PC-9 (cell line): Measurements from ENCODE around the gene TRABD2B. TPM values are rescaled to one million over a fixed set of nuclear protein-coding genes. Genes with fewer than 3 reads are reported as not detected.

Experiments used
- BruUV-seq: library from RNA; stranded (reverse); fragments of 400-500 nt; replicated peaks from 2 replicates; lab custom pipeline; 2021; lab: Mats Ljungman, UMichigan
- CTCF ChIA-PET: fragments of 300-600 bp; sonication (Branson Sonifier 250); formaldehyde crosslinking; loops from one replicate; lab custom pipeline; 2022; ENCODE audit warnings: antibody characterized with exemption; lab: Charles Lee
- POLR2A ChIA-PET: fragments of 300-600 bp; sonication (Branson Sonifier 250); formaldehyde crosslinking; loops from one replicate; lab custom pipeline; 2022; ENCODE audit warnings: antibody characterized with exemption; ENCODE audit not compliant: unreplicated experiment; lab: Charles Lee
- DNase-seq, 2 experiments: peaks; one replicate each; pipeline versions ENCODE4 v3.0.0 to v3.0.0-alpha.2; 2015 to 2022; ENCODE audit warnings: mixed read lengths in 1 of 2
- H2AFZ ChIP-seq: fragments of 200-600 bp; sonication (generic); 2 replicates; pipeline ENCODE4 v1.8.1; 2017; ENCODE audit warnings: antibody characterized with exemption
- H3F3A ChIP-seq: fragments of 200-600 bp; sonication (generic); 2 replicates; pipeline ENCODE4 v1.8.1; 2017; ENCODE audit warnings: antibody characterized with exemption, mild to moderate bottlenecking, low read depth; ENCODE audit not compliant: insufficient read depth
- H3K27ac ChIP-seq: fragments of 200-600 bp; sonication (generic); 2 replicates; pipeline ENCODE4 v1.6.1; 2016; ENCODE audit warnings: mixed run types
- H3K27me3 ChIP-seq: fragments of 200-600 bp; sonication (generic); 2 replicates; pipeline ENCODE4 v1.6.1; 2016; ENCODE audit warnings: low read depth, mixed run types; ENCODE audit not compliant: insufficient read depth
- H3K36me3 ChIP-seq: fragments of 200-600 bp; sonication (generic); 2 replicates; pipeline ENCODE4 v1.6.1; 2016; ENCODE audit warnings: low read depth, mixed run types
- H3K4me1 ChIP-seq: fragments of 200-600 bp; sonication (generic); replicated peaks from 2 replicates; pipeline ENCODE4 v1.6.1; 2016; ENCODE audit warnings: mixed run types; ENCODE audit not compliant: insufficient read depth
- H3K4me2 ChIP-seq: fragments of 200-600 bp; sonication (generic); 2 replicates; pipeline ENCODE4 v1.6.1; 2017; ENCODE audit warnings: mixed run types
- H3K4me3 ChIP-seq: fragments of 200-600 bp; sonication (generic); 2 replicates; pipeline ENCODE4 v1.6.1; 2016; ENCODE audit warnings: mixed run types
- H3K79me2 ChIP-seq: fragments of 200-600 bp; sonication (generic); 2 replicates; pipeline ENCODE4 v1.6.1; 2017; ENCODE audit warnings: low read depth, mixed run types
- H3K9me2 ChIP-seq: fragments of 200-600 bp; sonication (generic); 2 replicates; pipeline ENCODE4 v1.8.1; 2017; ENCODE audit warnings: mild to moderate bottlenecking; ENCODE audit not compliant: insufficient read depth
- H3K9me3 ChIP-seq: fragments of 200-600 bp; sonication (generic); 2 replicates; pipeline ENCODE4 v1.8.1; 2016; ENCODE audit warnings: low read depth; ENCODE audit not compliant: insufficient read depth
- H4K20me1 ChIP-seq: fragments of 200-600 bp; sonication (generic); 2 replicates; pipeline ENCODE4 v1.8.1; 2017; ENCODE audit not compliant: insufficient read depth
- EZH2 ChIP-seq: fragments of 200-600 bp; sonication (generic); IDR thresholded peaks from 2 replicates; pipeline ENCODE4 v1.8.0; 2017; ENCODE audit warnings: antibody characterized with exemption, low read depth
- intact Hi-C: fragments of 100-400 bp; cut with micrococcal nuclease; formaldehyde crosslinking; loops from one replicate; pipeline ENCODE4 v1.10.0; 2022; ENCODE audit not compliant: unreplicated experiment
- total RNA-seq: library from RNA; stranded (reverse); gene quantifications from 2 replicates; pipeline ENCODE4 v1.2.3, GENCODE V29; 2021
- TF ChIP-seq, protein P1 (sequence below): fragments of 200-600 bp; sonication (generic); conservative IDR thresholded peaks from 2 replicates; pipeline ENCODE4 v1.6.1; 2017; ENCODE audit warnings: mixed run types, antibody characterized with exemption, mild to moderate bottlenecking, moderate library complexity

Gene TRABD2B
- total RNA-seq, 1 experiment from 2014 or later, result not detected

DNA sequence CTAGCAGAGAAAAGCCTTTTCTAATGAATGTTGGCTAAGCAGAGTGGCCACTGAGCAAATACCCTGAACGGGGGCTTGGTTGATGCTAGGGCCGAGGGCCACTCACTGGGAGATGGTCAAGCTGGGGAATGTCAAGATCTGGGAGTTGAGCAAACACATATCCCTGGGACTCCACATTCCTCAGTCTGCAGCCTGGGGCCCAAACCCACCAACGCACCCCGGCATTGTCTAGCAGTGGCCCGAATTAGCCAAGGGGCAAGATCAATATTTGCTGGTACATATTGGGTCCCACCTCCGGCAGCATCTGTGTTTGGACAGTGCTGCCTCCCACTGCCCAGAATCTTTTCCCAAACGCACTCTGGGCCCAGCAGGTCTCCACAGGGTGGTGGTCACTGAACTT lies 144.1 kb downstream of the TRABD2B start:
- BruUV-seq, result no TSS peak
- intact Hi-C loops, result no loop called here
- Histone ChIP-seq H3K79me2 (no peaks in the 10 kb centered on the region), H3K4me2 (no peak overlapping the region), H3K9me3 (no peaks in the 10 kb centered on the region), H3K27me3 (no peaks in the 10 kb centered on the region), H3K36me3 (no peaks in the 10 kb centered on the region), H3K9me2 (no peaks in the 10 kb centered on the region), H3K4me1 (no peaks in the 10 kb centered on the region), H3F3A (no peaks in the 10 kb centered on the region), H4K20me1 (no peaks in the 10 kb centered on the region), H3K27ac (no peak overlapping the region), H3K4me3 (no peak overlapping the region), H2AFZ (no peak overlapping the region)
- TF ChIP-seq, protein P1, sequence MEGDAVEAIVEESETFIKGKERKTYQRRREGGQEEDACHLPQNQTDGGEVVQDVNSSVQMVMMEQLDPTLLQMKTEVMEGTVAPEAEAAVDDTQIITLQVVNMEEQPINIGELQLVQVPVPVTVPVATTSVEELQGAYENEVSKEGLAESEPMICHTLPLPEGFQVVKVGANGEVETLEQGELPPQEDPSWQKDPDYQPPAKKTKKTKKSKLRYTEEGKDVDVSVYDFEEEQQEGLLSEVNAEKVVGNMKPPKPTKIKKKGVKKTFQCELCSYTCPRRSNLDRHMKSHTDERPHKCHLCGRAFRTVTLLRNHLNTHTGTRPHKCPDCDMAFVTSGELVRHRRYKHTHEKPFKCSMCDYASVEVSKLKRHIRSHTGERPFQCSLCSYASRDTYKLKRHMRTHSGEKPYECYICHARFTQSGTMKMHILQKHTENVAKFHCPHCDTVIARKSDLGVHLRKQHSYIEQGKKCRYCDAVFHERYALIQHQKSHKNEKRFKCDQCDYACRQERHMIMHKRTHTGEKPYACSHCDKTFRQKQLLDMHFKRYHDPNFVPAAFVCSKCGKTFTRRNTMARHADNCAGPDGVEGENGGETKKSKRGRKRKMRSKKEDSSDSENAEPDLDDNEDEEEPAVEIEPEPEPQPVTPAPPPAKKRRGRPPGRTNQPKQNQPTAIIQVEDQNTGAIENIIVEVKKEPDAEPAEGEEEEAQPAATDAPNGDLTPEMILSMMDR, result no peak
- no peak for TF ChIP-seq EZH2
- ChIA-PET POLR2A (no interaction called here), CTCF (no interaction called here)
- no peak for DNase-seq

DNA sequence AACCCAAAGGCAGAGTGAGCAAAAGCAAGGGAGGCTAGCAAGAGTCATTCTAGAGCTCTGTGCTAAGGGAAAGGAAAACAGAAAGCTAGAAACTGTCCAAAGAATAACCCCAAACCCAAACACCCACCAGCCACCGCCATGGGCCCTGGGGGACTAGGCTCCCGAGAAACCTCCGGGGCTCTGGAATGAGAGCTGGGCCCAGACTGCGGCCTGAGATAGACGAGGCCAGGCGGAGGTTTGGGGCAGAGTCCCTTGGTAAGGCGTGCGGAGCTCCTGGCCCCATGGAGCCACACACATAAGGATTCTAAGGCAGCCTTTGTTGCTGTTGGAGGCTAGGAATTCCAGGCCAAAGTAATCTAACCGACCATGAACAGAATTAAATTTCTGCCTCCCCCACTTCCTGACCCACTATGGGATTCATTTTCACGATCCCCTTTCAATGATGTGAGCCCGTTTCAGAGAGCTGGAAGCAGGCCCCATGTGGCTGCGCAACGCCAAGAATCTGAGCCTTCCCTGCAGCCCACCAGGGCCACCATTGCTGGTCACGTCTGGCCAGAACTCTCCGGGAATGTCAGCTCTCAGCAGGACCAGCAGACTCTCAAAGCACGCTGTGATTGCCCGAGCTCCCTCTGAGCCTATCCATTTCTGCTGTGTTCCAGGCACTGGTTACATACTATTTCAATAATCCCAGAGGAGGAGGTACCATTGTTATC lies 145.0 kb downstream of the TRABD2B start:
- no peak for DNase-seq
- Histone ChIP-seq H3K27me3 (no peaks in the 10 kb centered on the region), H3K79me2 (no peaks in the 10 kb centered on the region), H3K9me2 (no peaks in the 10 kb centered on the region), H3K4me3 (no peak overlapping the region), H3K4me1 (no peaks in the 10 kb centered on the region), H3K27ac (no peak overlapping the region), H3K36me3 (no peaks in the 10 kb centered on the region), H3K9me3 (no peaks in the 10 kb centered on the region), H3F3A (no peaks in the 10 kb centered on the region), H2AFZ (no peak overlapping the region), H3K4me2 (no peak overlapping the region), H4K20me1 (no peaks in the 10 kb centered on the region)
- no peak for TF ChIP-seq EZH2
- TF ChIP-seq, protein P1, result no peak
- BruUV-seq, result no TSS peak
- intact Hi-C loops, result no loop called here
- POLR2A ChIA-PET, result no interaction called here
- CTCF ChIA-PET, result no interaction called here

DNA sequence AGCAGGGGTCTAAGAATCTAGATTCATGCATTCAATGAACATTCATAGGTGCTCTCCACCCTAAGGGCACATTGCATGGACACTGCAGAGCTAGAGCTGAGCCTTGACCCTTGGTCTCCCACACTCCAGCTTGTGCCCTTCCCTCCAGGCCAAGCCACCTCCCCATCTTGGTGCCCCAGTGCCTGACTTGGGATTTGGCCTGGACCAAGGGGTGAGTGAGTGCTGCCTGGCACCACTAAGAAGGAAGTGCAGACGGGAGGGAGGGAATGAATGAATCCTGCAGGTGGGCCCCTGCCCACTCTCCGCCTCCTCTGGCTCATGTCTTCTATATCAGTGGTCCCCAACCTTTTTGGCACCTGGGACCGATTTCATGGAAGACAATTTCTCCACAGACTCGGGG lies 146.7 kb downstream of the TRABD2B start:
- CTCF ChIA-PET, result no interaction called here
- no peak for TF ChIP-seq EZH2
- TF ChIP-seq, protein P1, result no peak
- Histone ChIP-seq H3F3A (no peaks in the 10 kb centered on the region), H3K4me1 (no peaks in the 10 kb centered on the region), H4K20me1 (no peaks in the 10 kb centered on the region), H3K4me3 (no peak overlapping the region), H3K4me2 (no peak overlapping the region), H3K9me2 (no peaks in the 10 kb centered on the region), H3K79me2 (no peaks in the 10 kb centered on the region), H3K27ac (no peak overlapping the region), H2AFZ (no peak overlapping the region), H3K9me3 (no peaks in the 10 kb centered on the region), H3K36me3 (no peaks in the 10 kb centered on the region), H3K27me3 (no peaks in the 10 kb centered on the region)
- no TSS peak for BruUV-seq
- POLR2A ChIA-PET, result interaction anchor here (0.6 kb wide), 1 partner anchor 639 kb away, joined by 5 read pairs; no protein-coding TSS in a partner anchor
- intact Hi-C loops, result no loop called here
- no peak for DNase-seq
